Thyroid gland (tissue), 4 donors: Measurements from ENCODE around the gene ACOX3. TPM values are rescaled to one million over a fixed set of nuclear protein-coding genes. Genes with fewer than 3 reads are reported as not detected.

Experiments
- DNase-seq, 2 donors: peaks; one replicate each; pipeline ENCODE4 v3.0.0-alpha.2; 2019
- H3K27ac ChIP-seq, 3 donors: fragments of 200-600 bp; sonication (generic); 1 replicate in 2 of 3; 2 replicates in 1 of 3; pipeline ENCODE4 v1.5.1; 2016 to 2019; ENCODE audit warnings: mild to moderate bottlenecking in 1 of 3, moderate library complexity in 1 of 3
- H3K27me3 ChIP-seq: fragments of 200-600 bp; sonication (generic); one replicate; pipeline ENCODE4 v1.5.1; 2019
- H3K36me3 ChIP-seq, 2 donors: fragments of 200-600 bp; sonication (generic); one replicate each; pipeline ENCODE4 v1.5.1; 2016 to 2019
- H3K4me1 ChIP-seq, 2 donors: fragments of 200-600 bp; sonication (generic); one replicate each; pipeline ENCODE4 v1.5.1; 2017 to 2019
- H3K4me3 ChIP-seq, 3 donors: fragments of 200-600 bp; sonication (generic); replicated peaks in 1 of 3; 1 replicate in 2 of 3; 2 replicates in 1 of 3; pipeline ENCODE4 v1.5.1; 2016; ENCODE audit warnings: mild to moderate bottlenecking in 1 of 3
- H3K9me3 ChIP-seq: fragments of 200-600 bp; sonication (generic); one replicate; pipeline ENCODE4 v1.5.1; 2017
- CTCF ChIP-seq, 6 experiments: fragments of 200-600 bp in 3 of 6; fragments of 450-650 bp in 3 of 6; sonication (generic) in 3 of 6; IDR thresholded peaks; one replicate each; pipeline ENCODE4 v1.5.1; 2016 to 2019; ENCODE audit warnings: antibody characterized with exemption in 6 of 6, mild to moderate bottlenecking in 2 of 6, inconsistent platforms in 1 of 6, moderate library complexity in 1 of 6
- POLR2A ChIP-seq, 2 donors: fragments of 450-650 bp; IDR thresholded peaks; one replicate each; pipeline ENCODE4 v1.6.1; 2017; ENCODE audit warnings: antibody characterized with exemption in 2 of 2, mild to moderate bottlenecking in 2 of 2, moderate library complexity in 1 of 2
- WGBS, 2 donors: methylation state at CpG; one replicate each; pipeline ENCODE4 v1.1.5; 2017; 5-methylcytosine and 5-hydroxymethylcytosine counted together
- intact Hi-C: fragments of 100-400 bp; cut with DNase I; formaldehyde crosslinking; loops from one replicate; pipeline ENCODE4 v1.15.1; 2023
- total RNA-seq, 4 donors: library from RNA; depleted of rRNA; stranded (reverse); fragments of >200 nt; gene quantifications; one replicate each; pipeline ENCODE4 v1.2.3, GENCODE V29; 2016

The ACOX3 gene
- total RNA-seq, 4 donors from 2014 or later, result 28.2 to 61.8 (median 47.7) TPM

GRCh38 chr4:8330821-8331574, 109.5 kb downstream of the ACOX3 start:
- Histone ChIP-seq H3K4me1 (peaks cover 22 to 52% of the 10 kb centered on the region in 2 donors), H3K36me3 (no peaks in the 10 kb centered on the region), H3K4me3 (no peak overlapping the region), H3K9me3 (no peaks in the 10 kb centered on the region), H3K27me3 (no peaks in the 10 kb centered on the region), H3K27ac (peak overlapping the region in 2 of 3 donors; percentile 33 to 53)
- intact Hi-C loops, result no loop called here
- TF ChIP-seq POLR2A (IDR thresholded peaks at IDR 0.05) (no peak), CTCF (IDR thresholded peaks at IDR 0.05) (peak in 3 of 6 experiments; percentile 27 to 39 (median 28))
- DNase-seq, result peak; percentile 81 to 83
- 32 to 43% methylated on average over 11 to 13 of the region's 15 CpGs for WGBS, 2 donors

GRCh38 chr4:8329859-8330761, 110.4 kb downstream of the ACOX3 start:
- no peak for DNase-seq
- H3K27ac ChIP-seq, result peak overlapping the region in 1 of 3 donors; percentile 33
- intact Hi-C loops, result no loop called here
- H3K9me3 ChIP-seq, result no peaks in the 10 kb centered on the region
- TF ChIP-seq CTCF (IDR thresholded peaks at IDR 0.05) (no peak), POLR2A (IDR thresholded peaks at IDR 0.05) (no peak)
- H3K4me1 ChIP-seq, result peaks cover 20 to 46% of the 10 kb centered on the region in 2 donors
- no peaks in the 10 kb centered on the region for H3K27me3 ChIP-seq
- no peak overlapping the region for H3K4me3 ChIP-seq
- no peaks in the 10 kb centered on the region for H3K36me3 ChIP-seq
- 93% methylated on average over 12 to 13 of the region's 20 CpGs for WGBS, 2 donors

- 50 to 100% methylated on average over 2 of the region's 6 CpGs for WGBS, 2 donors
- no peak overlapping the region for H3K27ac ChIP-seq
- H3K9me3 ChIP-seq, result no peaks in the 10 kb centered on the region
- intact Hi-C loops, result no loop called here
- H3K4me3 ChIP-seq, result no peak overlapping the region
- TF ChIP-seq CTCF (IDR thresholded peaks at IDR 0.05) (no peak), POLR2A (IDR thresholded peaks at IDR 0.05) (no peak)
- no peak for DNase-seq
- peaks cover 18 to 44% of the 10 kb centered on the region in 2 donors for H3K4me1 ChIP-seq
- H3K27me3 ChIP-seq, result no peaks in the 10 kb centered on the region
- H3K36me3 ChIP-seq, result no peaks in the 10 kb centered on the region
Observed at GRCh38 chr4:8329560-8329858, 111.0 kb downstream of the ACOX3 start.

- H3K36me3 ChIP-seq, result no peaks in the 10 kb centered on the region
- no peaks in the 10 kb centered on the region for H3K9me3 ChIP-seq
- no peak for TF ChIP-seq POLR2A (IDR thresholded peaks at IDR 0.05)
- no peak for TF ChIP-seq CTCF (IDR thresholded peaks at IDR 0.05)
- no peak overlapping the region for H3K27ac ChIP-seq
- peaks cover 17 to 43% of the 10 kb centered on the region in 2 donors for H3K4me1 ChIP-seq
- H3K4me3 ChIP-seq, result no peak overlapping the region
- no peak for DNase-seq
- intact Hi-C loops, result no loop called here
- no peaks in the 10 kb centered on the region for H3K27me3 ChIP-seq
- WGBS, 2 donors, result 88 to 91% methylated on average over 8 to 13 of the region's 13 CpGs
Observed at GRCh38 chr4:8328866-8329559, 111.5 kb downstream of the ACOX3 start.
